ENCODE data around the gene CYP4Z1. TPM values are rescaled to one million over a fixed set of nuclear protein-coding genes. Genes with fewer than 3 reads are reported as not detected.

The CYP4Z1 gene
- polyA plus RNA-seq, 3 donors: 0.51 to 1.0 TPM; not detected in 1

Other genes starting within 250 kb of the CYP4Z1 start
- under 1 TPM in 1 of 3 donors, not detected in 2; 0.03 TPM for gene CYP4A11, start 125.8 kb upstream of the CYP4Z1 start, polyA plus RNA-seq
- 1 to 10 TPM in 2 of 3 donors, under 1 TPM in 1; 0.72 to 4.7 (median 3.1) TPM for gene CYP4X1, start 43.6 kb upstream of the CYP4Z1 start, polyA plus RNA-seq
- gene CYP4A22, start 70.2 kb downstream of the CYP4Z1 start, polyA plus RNA-seq: under 1 TPM in 1 of 3 donors, not detected in 2; 0.10 TPM
- 10 to 100 TPM in 2 of 3 donors, 1 to 10 TPM in 1; 9.1 to 34.6 (median 11.0) TPM for gene PDZK1IP1, start 122.8 kb downstream of the CYP4Z1 start, polyA plus RNA-seq
- 10 to 100 TPM in 1 of 3 donors, 1 to 10 TPM in 1, under 1 TPM in 1; 0.94 to 17.1 (median 4.2) TPM for gene TAL1, start 165.0 kb downstream of the CYP4Z1 start, polyA plus RNA-seq
- gene STIL, start 246.9 kb downstream of the CYP4Z1 start, polyA plus RNA-seq: under 1 TPM; 0.22 to 0.56 (median 0.36) TPM

All from adipose tissue (tissue), 3 donors.